Fibroblast of pulmonary artery (primary cell): ENCODE data around the gene ADH6.
"Not testable (repeated sequence)": the region's sequence is repeated elsewhere in the genome, so short reads cannot be mapped to it uniquely, and the experiment has no call there.

Experiments used
- DNase-seq: peaks from one replicate; pipeline ENCODE4 v3.0.0-alpha.2; 2010; ENCODE audit warnings: low read depth
- H3K4me3 ChIP-seq: replicated peaks from 2 replicates; pipeline ENCODE4 v1.5.1; 2011; ENCODE audit warnings: low read depth, mild to moderate bottlenecking, control low read depth, low read length, moderate library complexity
- TF ChIP-seq, protein P1 (sequence below): IDR thresholded peaks from 2 replicates; pipeline ENCODE4 v1.5.1; 2011; ENCODE audit warnings: mild to moderate bottlenecking, control low read depth, low read length, inconsistent platforms; ENCODE audit errors: missing control alignments

Gene ADH6

DNA sequence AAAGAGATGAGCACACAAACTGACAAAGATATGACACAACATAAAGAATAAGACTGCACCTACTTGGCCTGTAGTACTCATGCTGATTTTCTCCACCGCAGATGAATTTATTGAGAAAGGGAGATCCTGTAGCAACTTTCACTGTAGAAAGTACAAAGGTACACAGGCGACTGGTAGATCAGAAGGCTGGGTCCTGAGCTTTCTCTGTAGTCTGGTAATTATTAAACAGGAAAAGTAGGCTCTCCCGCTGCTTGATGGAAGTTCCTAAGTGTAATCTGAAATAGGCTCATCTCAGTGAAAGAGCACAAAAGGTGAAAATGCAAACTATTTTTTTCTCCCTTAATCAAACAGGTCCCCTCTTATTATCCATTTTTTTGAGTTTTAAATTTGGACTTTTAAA is at the start of gene ADH6:
ADH6 (minus strand) TSS at position 175 of the 400 bp plus-strand sequence; CDS start at position 81, 94 bp downstream.
- no peak within 1 kb of the TSS for H3K4me3 ChIP-seq

DNA sequence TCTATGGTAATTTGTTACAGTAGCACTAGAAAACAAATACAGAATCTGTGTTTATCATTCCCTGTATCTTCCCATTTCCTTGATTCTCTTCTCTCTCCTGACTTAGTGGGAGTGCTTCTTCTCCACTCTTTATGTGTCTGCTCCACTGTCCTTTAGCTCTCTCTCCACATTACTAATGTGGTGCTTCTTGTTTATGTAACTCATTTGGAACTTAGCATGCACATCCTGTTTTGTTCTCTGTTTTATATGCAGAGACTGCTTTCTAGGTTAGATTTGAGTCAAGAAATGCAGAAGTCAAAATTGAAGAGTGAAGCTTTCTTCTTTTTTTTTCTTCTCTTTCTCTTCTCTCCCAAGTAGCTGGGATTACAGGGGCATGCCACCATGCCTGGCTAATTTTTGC is 45.9 kb upstream of the ADH6 start:
- DNase-seq, result no peak
- TF ChIP-seq, protein P1, sequence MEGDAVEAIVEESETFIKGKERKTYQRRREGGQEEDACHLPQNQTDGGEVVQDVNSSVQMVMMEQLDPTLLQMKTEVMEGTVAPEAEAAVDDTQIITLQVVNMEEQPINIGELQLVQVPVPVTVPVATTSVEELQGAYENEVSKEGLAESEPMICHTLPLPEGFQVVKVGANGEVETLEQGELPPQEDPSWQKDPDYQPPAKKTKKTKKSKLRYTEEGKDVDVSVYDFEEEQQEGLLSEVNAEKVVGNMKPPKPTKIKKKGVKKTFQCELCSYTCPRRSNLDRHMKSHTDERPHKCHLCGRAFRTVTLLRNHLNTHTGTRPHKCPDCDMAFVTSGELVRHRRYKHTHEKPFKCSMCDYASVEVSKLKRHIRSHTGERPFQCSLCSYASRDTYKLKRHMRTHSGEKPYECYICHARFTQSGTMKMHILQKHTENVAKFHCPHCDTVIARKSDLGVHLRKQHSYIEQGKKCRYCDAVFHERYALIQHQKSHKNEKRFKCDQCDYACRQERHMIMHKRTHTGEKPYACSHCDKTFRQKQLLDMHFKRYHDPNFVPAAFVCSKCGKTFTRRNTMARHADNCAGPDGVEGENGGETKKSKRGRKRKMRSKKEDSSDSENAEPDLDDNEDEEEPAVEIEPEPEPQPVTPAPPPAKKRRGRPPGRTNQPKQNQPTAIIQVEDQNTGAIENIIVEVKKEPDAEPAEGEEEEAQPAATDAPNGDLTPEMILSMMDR, result no peak
- H3K4me3 ChIP-seq, result no peak overlapping the region

More for the DNA sequence above, at the start of gene ADH6:
- TF ChIP-seq, protein P1, result no peak
- DNase-seq, result no peak

DNA sequence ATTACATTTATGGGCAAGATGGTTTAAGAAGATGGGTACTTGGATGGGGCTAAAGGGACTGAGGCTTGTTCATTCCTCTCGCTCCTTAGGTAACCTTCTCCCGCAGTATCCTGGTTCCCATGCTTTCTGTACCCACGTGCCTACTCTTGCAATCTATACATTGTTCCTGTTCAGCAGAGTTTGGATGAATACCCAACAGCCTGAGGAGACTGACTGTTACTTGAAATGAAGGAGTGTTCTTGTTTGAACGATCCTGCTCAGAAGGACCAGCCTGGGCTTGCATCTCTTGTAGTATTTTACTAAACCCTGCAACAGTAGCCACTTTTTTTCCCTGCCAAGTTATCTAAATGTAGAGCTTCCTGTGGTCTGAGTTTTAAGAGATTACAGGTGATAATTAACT is 33.7 kb upstream of the ADH6 start:
- no peak for DNase-seq
- no peak overlapping the region for H3K4me3 ChIP-seq
- TF ChIP-seq, protein P1, result no peak

DNA sequence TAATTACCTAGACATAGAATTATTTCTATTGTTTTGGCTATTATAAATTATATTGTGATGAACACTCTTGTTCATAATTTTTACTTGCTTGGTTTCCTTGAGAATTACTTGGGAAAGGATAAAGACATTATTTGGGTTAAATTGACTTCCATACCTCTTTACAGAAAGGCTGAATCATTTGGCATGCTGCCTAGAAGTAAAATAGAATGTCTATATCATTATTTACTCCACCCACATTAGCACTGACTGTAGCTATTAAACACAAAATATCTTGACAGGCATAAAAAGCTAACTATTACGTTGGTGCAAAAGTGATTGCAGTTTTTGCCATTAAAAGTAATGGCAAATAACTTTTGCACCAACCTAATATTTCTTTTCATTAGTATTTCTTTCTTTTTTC is 29.7 kb upstream of the ADH6 start:
- H3K4me3 ChIP-seq, result no peak overlapping the region
- TF ChIP-seq, protein P1, result no peak
- DNase-seq, result peak; percentile 18

DNA sequence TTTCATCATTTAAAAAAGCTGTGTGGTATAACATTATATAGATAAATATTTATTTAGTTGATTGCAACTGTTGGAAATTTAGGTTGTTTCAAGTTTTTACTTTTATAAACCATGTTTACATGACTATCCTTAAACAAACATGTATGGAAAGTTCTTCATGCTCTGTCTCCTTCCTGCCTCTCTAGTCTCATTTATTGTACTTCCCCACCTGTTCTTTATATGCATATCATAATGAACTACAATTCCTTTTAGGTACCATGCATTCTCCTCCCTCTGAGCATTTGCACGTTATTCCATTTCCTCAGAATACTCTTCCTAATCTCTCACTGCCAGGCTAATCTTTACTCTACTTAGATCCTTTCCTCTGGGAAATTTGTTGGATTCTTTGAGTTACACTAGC is 16.9 kb upstream of the ADH6 start:
- TF ChIP-seq, protein P1, result no peak
- no peak for DNase-seq
- H3K4me3 ChIP-seq, result no peak overlapping the region

DNA sequence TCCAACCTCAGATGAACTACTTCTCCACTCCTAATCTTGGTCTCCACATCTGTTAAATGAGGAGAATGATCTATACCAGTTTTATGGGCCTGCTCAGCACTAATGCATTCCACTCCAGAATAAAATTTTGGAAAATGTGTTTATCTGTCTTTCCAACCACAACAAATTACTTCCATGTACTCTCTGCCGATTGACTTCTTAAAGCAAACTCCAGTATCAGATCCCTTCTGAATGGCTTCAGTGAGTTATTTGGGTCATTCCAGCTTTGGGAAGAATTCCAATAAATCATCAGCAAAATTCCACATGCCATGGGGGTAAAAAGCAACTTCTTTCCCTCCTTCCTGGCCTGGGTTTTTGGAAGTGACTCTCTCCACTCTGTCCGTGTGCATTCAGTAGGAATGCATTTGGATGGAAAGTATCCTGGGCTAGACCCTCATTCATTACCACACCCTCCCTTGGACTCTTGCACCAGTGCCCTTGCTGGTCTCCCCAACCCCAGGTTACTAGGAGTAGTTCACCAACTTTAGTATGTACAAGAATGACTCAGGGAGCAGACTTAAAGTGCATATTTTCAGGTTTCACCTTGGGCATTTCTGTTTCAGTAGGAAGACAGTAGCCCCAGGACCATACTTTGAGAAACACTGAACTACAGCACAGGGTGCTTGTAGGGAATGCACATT is 15.4 kb upstream of the ADH6 start:
- TF ChIP-seq, protein P1, result no peak
- DNase-seq, result no peak
- no peak overlapping the region for H3K4me3 ChIP-seq

DNA sequence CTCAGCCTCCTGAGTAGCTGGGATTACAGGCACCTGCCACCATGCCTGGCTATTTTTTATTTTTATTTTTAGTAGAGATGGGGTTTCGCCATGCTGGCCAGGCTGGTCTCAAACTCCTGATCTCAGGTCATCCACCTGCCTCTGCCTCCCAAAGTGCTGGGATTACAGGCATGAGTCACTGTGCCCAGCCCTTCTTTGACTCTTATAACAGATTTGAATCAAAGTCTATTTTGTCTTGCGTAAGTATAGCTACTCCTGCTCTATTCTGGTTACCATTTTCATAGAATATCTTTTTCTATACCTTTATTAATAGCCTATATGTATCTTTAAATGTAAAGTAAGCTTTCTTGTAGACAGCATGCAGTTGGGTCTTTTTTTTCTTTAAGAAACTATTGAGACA is 14.4 kb upstream of the ADH6 start:
- H3K4me3 ChIP-seq, DNase-seq: not testable (repeated sequence)

DNA sequence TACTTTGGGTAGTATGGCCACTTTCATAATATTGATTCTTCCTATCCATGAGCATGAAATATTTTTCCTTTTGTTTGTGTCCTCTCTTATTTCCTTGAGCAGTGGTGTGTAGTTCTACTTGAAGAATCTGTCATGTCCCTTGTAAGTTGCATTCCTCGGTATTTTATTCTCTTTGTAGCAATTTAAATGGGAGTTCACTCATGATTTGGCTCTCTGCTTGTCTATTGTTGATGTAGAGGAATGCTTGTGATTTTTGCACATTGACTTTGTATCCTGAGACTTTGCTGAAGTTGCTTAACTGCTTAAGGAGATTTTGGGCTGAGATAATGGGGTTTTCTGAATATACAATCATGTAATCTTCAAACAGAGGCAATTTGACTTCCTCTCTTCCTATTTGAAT is 9.7 kb upstream of the ADH6 start:
- DNase-seq, result peak; percentile 4
- H3K4me3 ChIP-seq, result not testable (repeated sequence)

DNA sequence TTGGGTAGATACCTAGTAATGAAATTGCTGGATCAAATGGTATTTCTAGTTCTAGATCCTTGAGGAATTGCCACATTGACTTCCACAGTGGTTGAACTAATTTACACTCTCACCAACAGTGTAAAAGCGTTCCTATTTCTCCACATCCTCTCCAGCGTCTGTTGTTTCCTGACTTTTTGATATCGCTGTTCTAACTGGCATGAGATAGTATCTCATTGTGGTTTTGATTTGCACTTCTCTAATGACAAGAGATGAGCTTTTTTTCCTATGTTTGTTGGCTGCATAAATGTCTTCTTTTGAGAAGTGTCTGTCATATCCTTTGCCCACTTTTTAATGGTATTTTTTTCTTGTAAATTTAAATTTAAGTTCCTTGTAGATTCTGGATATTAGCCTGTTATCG is 8.6 kb upstream of the ADH6 start:
- H3K4me3 ChIP-seq, DNase-seq: not testable (repeated sequence)
